Activated naive CD4-positive, alpha-beta T cell treated with anti-CD3 and anti-CD28 coated beads, Interleukin-2, amount 10 ng/mL, durations not matched to agents 7 days and 5 days (primary cell): ENCODE data around the gene ZNF195.
"Not testable (repeated sequence)": the region's sequence is repeated elsewhere in the genome, so short reads cannot be mapped to it uniquely, and the experiment has no call there.

Experiments used
- CTCF ChIA-PET: fragments of 350-600 bp; sonication (Branson Sonifier 250); formaldehyde crosslinking; loops from one replicate; lab custom pipeline; 2021; ENCODE audit warnings: antibody characterized with exemption; lab: Charles Lee
- DNase-seq: peaks from one replicate; pipeline ENCODE4 v3.0.0-alpha.2; 2020
- H3K27ac Mint-ChIP-seq: one replicate; pipeline ENCODE4 v1.8.0; 2021; ENCODE audit warnings: mild to moderate bottlenecking, moderate library complexity, mixed read lengths
- H3K27me3 Mint-ChIP-seq: one replicate; pipeline ENCODE4 v1.8.0; 2021; ENCODE audit warnings: mild to moderate bottlenecking, mixed read lengths
- H3K36me3 Mint-ChIP-seq: one replicate; pipeline ENCODE4 v1.8.0; 2021; ENCODE audit warnings: mixed read lengths
- H3K4me1 Mint-ChIP-seq: one replicate; pipeline ENCODE4 v1.8.0; 2021; ENCODE audit warnings: mixed read lengths
- H3K4me3 Mint-ChIP-seq: one replicate; pipeline ENCODE4 v1.8.0; 2021; ENCODE audit warnings: mild to moderate bottlenecking, moderate library complexity, mixed read lengths
- H3K9me3 Mint-ChIP-seq: one replicate; pipeline ENCODE4 v1.8.0; 2021; ENCODE audit warnings: mixed read lengths

Gene ZNF195

GRCh38 chr11:3326450-3326849 is 52.5 kb downstream of the ZNF195 start:
- DNase-seq, H3K27ac Mint-ChIP-seq, H3K4me3 Mint-ChIP-seq, CTCF ChIA-PET, H3K36me3 Mint-ChIP-seq, H3K27me3 Mint-ChIP-seq, H3K4me1 Mint-ChIP-seq, H3K9me3 Mint-ChIP-seq: not testable (repeated sequence)

DNA sequence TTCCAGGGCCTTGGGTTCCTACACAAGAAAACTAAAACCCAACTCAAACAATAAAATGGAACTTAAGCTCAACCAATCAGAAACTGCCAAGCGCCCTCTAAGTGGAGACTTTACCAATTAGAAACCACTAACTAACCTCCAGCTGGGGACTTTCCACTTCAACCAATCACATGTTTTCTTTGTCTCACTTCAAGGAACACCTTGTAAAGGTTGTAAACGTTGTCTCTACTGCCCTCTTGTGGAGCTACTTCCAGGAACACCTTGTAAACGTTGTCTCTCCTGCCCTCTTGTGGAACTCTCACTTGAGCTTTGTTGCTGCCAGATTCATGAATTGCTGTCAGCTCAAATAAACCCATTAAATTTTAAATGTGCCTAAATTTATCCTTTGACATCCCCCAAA is 54.2 kb downstream of the ZNF195 start:
- not testable (repeated sequence) for H3K27ac Mint-ChIP-seq

More for the DNA sequence above, 54.2 kb downstream of the ZNF195 start:
- DNase-seq, H3K4me1 Mint-ChIP-seq, H3K36me3 Mint-ChIP-seq, H3K27me3 Mint-ChIP-seq, CTCF ChIA-PET, H3K4me3 Mint-ChIP-seq, H3K9me3 Mint-ChIP-seq: not testable (repeated sequence)
